GM18867 (cell line): ENCODE measurements around the gene TFRC.
"Not testable (repeated sequence)": the region's sequence is repeated elsewhere in the genome, so short reads cannot be mapped to it uniquely, and the experiment has no call there.

Experiments used
- ATAC-seq: cut with Tn5 transposase; IDR thresholded peaks from one replicate; pipeline ENCODE4 v1.9.1; 2021; ENCODE audit warnings: mild to moderate bottlenecking, moderate library complexity; ENCODE audit not compliant: unreplicated experiment

Gene TFRC

GRCh38 chr3:196050597-196050996, 31.3 kb downstream of the TFRC start:
- ATAC-seq, result no peak

GRCh38 chr3:196049653-196050052, 32.2 kb downstream of the TFRC start:
- ATAC-seq, result no peak

- ATAC-seq, result no peak
Measured at GRCh38 chr3:196048922-196049598, 32.8 kb downstream of the TFRC start.

- ATAC-seq, result no peak
Measured at GRCh38 chr3:196047391-196048030, 34.4 kb downstream of the TFRC start.

DNA sequence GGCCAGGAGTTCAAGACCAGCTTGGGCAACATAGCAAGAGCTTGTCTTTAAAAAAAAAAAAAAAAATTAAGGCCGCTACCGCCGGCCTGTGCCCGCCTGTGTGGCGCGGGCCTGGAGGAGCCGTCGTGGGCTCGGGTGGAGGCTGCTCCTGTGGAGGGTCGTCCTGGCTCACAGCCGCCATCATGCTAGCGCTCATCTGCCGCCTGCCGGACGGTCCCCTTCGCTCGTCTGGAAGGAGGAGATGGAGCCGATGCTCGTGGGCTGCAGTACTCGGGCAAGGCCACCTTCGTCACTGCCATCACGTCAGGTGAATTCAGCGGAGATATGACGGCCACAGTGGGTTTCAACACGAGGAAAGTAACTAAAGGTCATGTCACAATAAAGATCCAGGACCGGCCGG, 37.4 kb downstream of the TFRC start:
- no peak for ATAC-seq

GRCh38 chr3:196042673-196043072, 39.2 kb downstream of the TFRC start:
- ATAC-seq, result no peak

GRCh38 chr3:196039359-196039758, 42.5 kb downstream of the TFRC start:
- no peak for ATAC-seq

DNA sequence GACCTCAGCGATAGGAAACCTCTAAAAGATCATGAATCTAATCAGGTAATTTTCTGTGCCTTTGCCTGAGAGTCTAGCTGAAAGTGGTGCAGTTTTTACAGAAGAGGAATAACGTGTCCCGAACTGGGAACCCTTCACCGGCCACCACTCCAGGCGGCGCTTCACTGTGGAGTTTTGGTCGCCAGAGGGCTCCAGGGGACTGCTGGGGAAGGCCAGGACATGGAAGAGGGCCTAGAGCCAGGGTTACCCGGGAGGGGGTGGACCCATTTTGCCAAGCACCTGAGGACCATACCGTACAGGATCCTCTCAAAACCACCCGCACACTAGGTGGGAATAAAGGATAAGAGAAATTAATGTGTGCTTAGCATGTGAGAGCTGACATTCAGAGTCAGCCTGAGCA, 55.8 kb downstream of the TFRC start:
- ATAC-seq, result not testable (repeated sequence)

GRCh38 chr3:196024968-196025367, 56.9 kb downstream of the TFRC start:
- no peak for ATAC-seq

- ATAC-seq, result no peak
Measured at GRCh38 chr3:196023947-196024346, 57.9 kb downstream of the TFRC start.

- ATAC-seq, result not testable (repeated sequence)
Measured at GRCh38 chr3:196022499-196022878, 59.4 kb downstream of the TFRC start.

GRCh38 chr3:196020373-196020772, 61.5 kb downstream of the TFRC start:
- ATAC-seq, result no peak

- ATAC-seq, result not testable (repeated sequence)
Measured at GRCh38 chr3:196019576-196019975, 62.3 kb downstream of the TFRC start.

DNA sequence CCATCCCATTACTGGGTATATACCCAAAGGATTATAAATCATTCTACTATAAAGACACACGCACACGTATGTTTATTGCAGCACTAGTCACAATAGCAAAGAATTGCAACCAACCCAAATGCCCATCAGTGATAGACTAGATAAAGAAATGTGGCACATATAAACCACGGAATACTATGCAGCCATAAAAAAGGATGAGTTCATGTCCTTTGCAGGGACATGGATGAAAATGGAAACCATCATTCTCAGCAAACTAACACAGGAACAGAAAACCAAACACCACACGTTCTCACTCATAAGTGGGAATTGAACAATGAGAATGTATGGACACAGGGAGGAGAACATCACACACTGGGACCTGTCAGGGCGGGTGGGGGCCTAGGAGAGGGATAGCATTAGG, 63.7 kb downstream of the TFRC start:
- not testable (repeated sequence) for ATAC-seq

DNA sequence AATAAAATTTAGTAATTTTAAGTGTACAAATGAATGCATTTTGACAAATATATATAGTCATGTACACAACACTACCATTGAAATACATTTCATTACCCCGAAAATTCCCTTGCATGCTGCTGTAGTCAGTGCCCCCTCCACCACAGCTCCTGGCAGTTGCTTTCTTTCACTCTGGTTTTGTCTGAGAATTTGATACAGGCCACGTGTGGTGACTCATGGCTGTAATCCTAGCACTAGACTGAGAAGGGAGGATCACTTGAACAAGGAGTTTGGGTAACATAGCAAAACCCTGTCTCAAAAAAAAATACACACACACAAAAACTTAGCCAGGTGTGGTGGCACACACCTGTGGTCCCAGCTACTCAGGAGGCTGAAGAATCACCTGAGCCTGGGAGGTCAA, 65.4 kb downstream of the TFRC start:
- no peak for ATAC-seq

DNA sequence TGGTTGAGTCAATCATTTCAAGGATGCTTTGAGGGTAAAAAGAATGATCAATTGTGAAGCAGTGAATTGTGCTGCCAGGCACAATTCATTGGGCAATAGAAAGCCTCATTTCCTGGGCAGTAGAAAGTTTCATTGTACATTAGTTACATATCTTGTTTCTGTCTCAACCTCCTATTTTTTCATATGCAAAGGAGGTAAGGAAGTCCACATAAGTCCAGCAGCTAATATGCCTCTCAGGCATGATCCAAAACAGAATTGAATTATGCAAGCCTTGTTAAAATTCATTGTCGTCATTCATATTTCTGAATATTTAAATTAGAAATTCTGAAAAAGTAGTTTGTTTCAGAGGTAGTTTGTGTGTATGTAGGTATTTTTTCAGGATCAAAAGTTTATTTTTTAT, 65.8 kb downstream of the TFRC start:
- no peak for ATAC-seq

DNA sequence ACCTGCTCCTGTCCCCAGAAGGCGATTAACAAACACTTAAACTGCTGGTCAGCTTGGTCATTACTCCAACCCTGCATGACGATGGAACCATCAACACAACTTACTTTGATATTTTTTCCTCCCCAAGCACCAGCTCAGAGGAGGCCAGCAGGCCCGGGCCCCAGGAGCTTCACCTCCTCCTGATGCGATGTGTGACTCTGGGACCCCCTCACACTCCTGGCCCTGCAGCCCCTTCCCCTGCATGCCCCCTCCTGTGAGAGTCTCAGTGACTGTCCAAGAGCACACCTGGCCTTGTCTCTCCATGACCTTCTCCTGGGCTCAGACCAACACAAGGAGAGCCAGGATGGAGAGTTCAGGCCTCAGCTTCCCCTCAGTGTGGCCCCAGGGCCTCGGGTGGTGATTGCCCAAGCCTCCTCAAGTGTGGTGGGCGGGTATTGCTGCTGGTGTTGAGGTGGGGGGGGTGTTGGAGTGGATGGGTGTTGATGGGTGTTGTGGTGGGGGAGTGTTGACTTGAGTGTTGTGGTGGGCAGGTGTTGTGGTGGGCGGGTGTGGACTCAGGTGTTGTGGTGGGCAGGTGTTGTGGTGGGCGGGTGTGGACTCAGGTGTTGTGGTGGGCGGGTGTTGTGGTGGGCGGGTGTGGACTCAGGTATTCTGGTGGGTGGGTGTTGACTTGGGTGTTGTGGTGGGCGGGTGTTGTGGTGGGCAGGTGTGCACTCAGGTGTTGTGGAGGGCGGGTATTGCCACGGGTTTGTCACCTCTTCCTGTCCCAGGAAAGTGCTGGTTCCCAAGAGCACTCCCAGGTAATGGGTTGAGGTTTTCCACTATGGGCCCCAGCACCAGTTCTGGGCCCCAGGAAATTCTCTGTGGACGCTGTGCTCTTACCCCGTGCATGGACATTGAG, 68.1 kb downstream of the TFRC start:
- no peak for ATAC-seq

- ATAC-seq, result no peak
Measured at GRCh38 chr3:196012941-196013476, 68.9 kb downstream of the TFRC start.

DNA sequence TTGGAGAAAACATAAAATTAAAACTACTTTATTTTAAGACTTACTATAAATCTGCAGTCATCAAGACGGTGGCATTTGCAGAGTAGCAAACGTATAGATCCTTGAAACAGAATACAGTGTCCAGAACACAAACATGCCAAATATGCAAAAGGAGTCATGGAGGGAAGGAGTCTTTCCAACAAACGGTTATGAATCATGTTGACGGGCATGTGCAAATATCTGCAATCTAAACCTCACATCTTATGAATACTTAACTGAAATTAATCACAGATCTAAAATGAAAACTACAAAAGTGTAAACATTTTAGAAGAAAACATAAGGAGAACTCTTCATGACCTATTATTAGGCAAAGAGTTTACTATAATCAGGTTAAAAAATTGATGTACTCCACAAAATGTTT, 69.4 kb downstream of the TFRC start:
- ATAC-seq, result no peak

DNA sequence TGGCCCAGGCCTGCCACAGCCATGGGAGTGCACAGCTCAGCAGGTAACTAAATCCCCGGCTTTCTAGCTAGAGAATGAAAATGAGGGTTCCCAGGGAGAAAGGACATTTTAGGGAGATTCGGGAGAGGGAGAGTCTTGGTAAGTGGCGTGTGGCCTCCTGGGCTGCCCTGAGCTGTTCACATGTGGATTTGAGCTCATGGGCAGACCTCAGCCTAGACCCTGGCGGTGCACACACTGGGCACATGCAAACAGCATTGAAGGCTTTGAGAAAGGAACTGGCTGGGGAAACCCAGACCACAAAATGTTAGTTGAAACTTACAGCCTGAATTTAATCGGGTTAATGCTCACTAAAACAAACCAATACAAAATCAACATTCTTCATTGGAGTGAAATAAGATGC, 72.4 kb downstream of the TFRC start:
- ATAC-seq, result no peak

- no peak for ATAC-seq
Measured at GRCh38 chr3:196008929-196009328, 73.0 kb downstream of the TFRC start.

GRCh38 chr3:196008387-196008786, 73.5 kb downstream of the TFRC start:
- no peak for ATAC-seq
